ENCODE data around the gene FAT4. TPM values are rescaled to one million over a fixed set of nuclear protein-coding genes. Genes with fewer than 3 reads are reported as not detected.

FAT4 gene
- 1.2 and 1.3 TPM in 2 replicates for total RNA-seq (2014; rRNA removed; shearing (Covaris generic))

GRCh38 chr4:125314676-125315575, at the start of gene FAT4:
FAT4 (plus strand) TSS chr4:125314955; CDS start chr4:125316412, 1,457 bp downstream.
- Histone ChIP-seq H3K27me3 (no peaks in the 10 kb centered on the region), H3K27ac (no peak within 1 kb of the TSS; the same call in 1 of the 2 replicates), H3K9me3 (replicated peaks) (no peaks in the 10 kb centered on the region), H3K4me1 (no peaks in the 10 kb centered on the region), H3K4me3 (peak within 1 kb of the TSS; percentile 67), H3K36me3 (no peaks in the 10 kb centered on the region)
- peak; percentile 94 for DNase-seq

- H3K27ac ChIP-seq = no peak overlapping the region
- H3K4me1 ChIP-seq = no peaks in the 10 kb centered on the region
- no peak overlapping the region for H3K4me3 ChIP-seq
- H3K36me3 ChIP-seq = no peaks in the 10 kb centered on the region
- no peak for DNase-seq
- H3K27me3 ChIP-seq = no peaks in the 10 kb centered on the region
- no peaks in the 10 kb centered on the region for H3K9me3 ChIP-seq (replicated peaks)
Observed at GRCh38 chr4:125265846-125266245, 48.9 kb upstream of the FAT4 start.

- H3K27me3 ChIP-seq = no peaks in the 10 kb centered on the region
- H3K27ac ChIP-seq = no peak overlapping the region
- H3K4me1 ChIP-seq = no peaks in the 10 kb centered on the region
- no peak for DNase-seq
- H3K4me3 ChIP-seq = no peak overlapping the region
- no peaks in the 10 kb centered on the region for H3K9me3 ChIP-seq (replicated peaks)
- H3K36me3 ChIP-seq = no peaks in the 10 kb centered on the region
Observed at GRCh38 chr4:125266901-125267604, 47.7 kb upstream of the FAT4 start.

- no peaks in the 10 kb centered on the region for H3K27me3 ChIP-seq
- no peak overlapping the region for H3K4me3 ChIP-seq
- H3K36me3 ChIP-seq = no peaks in the 10 kb centered on the region
- H3K4me1 ChIP-seq = no peaks in the 10 kb centered on the region
- H3K9me3 ChIP-seq (replicated peaks) = no peaks in the 10 kb centered on the region
- H3K27ac ChIP-seq = no peak overlapping the region
- no peak for DNase-seq
Observed at GRCh38 chr4:125267630-125268029, 47.1 kb upstream of the FAT4 start.

- Histone ChIP-seq H3K27ac (no peak overlapping the region), H3K4me3 (no peak overlapping the region), H3K36me3 (no peaks in the 10 kb centered on the region), H3K27me3 (no peaks in the 10 kb centered on the region), H3K4me1 (no peaks in the 10 kb centered on the region), H3K9me3 (replicated peaks) (no peaks in the 10 kb centered on the region)
- no peak for DNase-seq
Observed at GRCh38 chr4:125268068-125268755, 46.5 kb upstream of the FAT4 start.

- Histone ChIP-seq H3K27ac (no peak overlapping the region), H3K27me3 (no peaks in the 10 kb centered on the region), H3K36me3 (no peaks in the 10 kb centered on the region), H3K4me1 (no peaks in the 10 kb centered on the region), H3K4me3 (no peak overlapping the region), H3K9me3 (replicated peaks) (no peaks in the 10 kb centered on the region)
- no peak for DNase-seq
Observed at GRCh38 chr4:125276811-125277210, 37.9 kb upstream of the FAT4 start.

GRCh38 chr4:125277790-125278189, 37.0 kb upstream of the FAT4 start:
- Histone ChIP-seq H3K4me1 (no peaks in the 10 kb centered on the region), H3K4me3 (no peak overlapping the region), H3K27ac (no peak overlapping the region), H3K36me3 (no peaks in the 10 kb centered on the region), H3K27me3 (no peaks in the 10 kb centered on the region), H3K9me3 (replicated peaks) (no peaks in the 10 kb centered on the region)
- no peak for DNase-seq

- DNase-seq = no peak
- Histone ChIP-seq H3K36me3 (no peaks in the 10 kb centered on the region), H3K27ac (no peak overlapping the region), H3K27me3 (no peaks in the 10 kb centered on the region), H3K9me3 (replicated peaks) (no peaks in the 10 kb centered on the region), H3K4me3 (no peak overlapping the region), H3K4me1 (no peaks in the 10 kb centered on the region)
Observed at GRCh38 chr4:125280892-125281403, 33.8 kb upstream of the FAT4 start.

- Histone ChIP-seq H3K4me1 (no peaks in the 10 kb centered on the region), H3K36me3 (no peaks in the 10 kb centered on the region), H3K27me3 (no peaks in the 10 kb centered on the region), H3K4me3 (no peak overlapping the region), H3K27ac (no peak overlapping the region), H3K9me3 (replicated peaks) (no peaks in the 10 kb centered on the region)
- peak in 1 of 2 experiments; percentile 58 for DNase-seq
Observed at GRCh38 chr4:125283707-125284279, 31.0 kb upstream of the FAT4 start.

- H3K27me3 ChIP-seq = no peaks in the 10 kb centered on the region
- no peak overlapping the region for H3K4me3 ChIP-seq
- no peak overlapping the region for H3K27ac ChIP-seq
- no peaks in the 10 kb centered on the region for H3K4me1 ChIP-seq
- DNase-seq = no peak
- no peaks in the 10 kb centered on the region for H3K36me3 ChIP-seq
- no peaks in the 10 kb centered on the region for H3K9me3 ChIP-seq (replicated peaks)
Observed at GRCh38 chr4:125297116-125297515, 17.6 kb upstream of the FAT4 start.

- Histone ChIP-seq H3K27ac (no peak overlapping the region), H3K9me3 (replicated peaks) (no peaks in the 10 kb centered on the region), H3K4me1 (peaks cover 5% of the 10 kb centered on the region; the same call in 1 of the 2 replicates), H3K36me3 (no peaks in the 10 kb centered on the region), H3K27me3 (no peaks in the 10 kb centered on the region), H3K4me3 (no peak overlapping the region)
- DNase-seq = no peak
Observed at GRCh38 chr4:125303058-125303457, 11.7 kb upstream of the FAT4 start.

GRCh38 chr4:125303821-125304220, 10.9 kb upstream of the FAT4 start:
- H3K27me3 ChIP-seq = no peaks in the 10 kb centered on the region
- H3K36me3 ChIP-seq = no peaks in the 10 kb centered on the region
- no peak for DNase-seq
- no peak overlapping the region for H3K4me3 ChIP-seq
- peaks cover 5% of the 10 kb centered on the region; the same call in 1 of the 2 replicates for H3K4me1 ChIP-seq
- H3K27ac ChIP-seq = no peak overlapping the region
- H3K9me3 ChIP-seq (replicated peaks) = no peaks in the 10 kb centered on the region

GRCh38 chr4:125306112-125306511, 8.6 kb upstream of the FAT4 start:
- no peak overlapping the region for H3K27ac ChIP-seq
- no peaks in the 10 kb centered on the region for H3K36me3 ChIP-seq
- H3K4me3 ChIP-seq = no peak overlapping the region
- DNase-seq = no peak
- H3K9me3 ChIP-seq (replicated peaks) = no peaks in the 10 kb centered on the region
- peaks cover 5% of the 10 kb centered on the region; the same call in 1 of the 2 replicates for H3K4me1 ChIP-seq
- H3K27me3 ChIP-seq = no peaks in the 10 kb centered on the region

GRCh38 chr4:125306533-125306932, 8.2 kb upstream of the FAT4 start:
- H3K36me3 ChIP-seq = no peaks in the 10 kb centered on the region
- DNase-seq = no peak
- no peaks in the 10 kb centered on the region for H3K27me3 ChIP-seq
- peaks cover 5% of the 10 kb centered on the region; the same call in 1 of the 2 replicates for H3K4me1 ChIP-seq
- H3K27ac ChIP-seq = no peak overlapping the region
- H3K9me3 ChIP-seq (replicated peaks) = no peaks in the 10 kb centered on the region
- H3K4me3 ChIP-seq = no peak overlapping the region
